ENCODE measurements around the gene GAB2. TPM values are rescaled to one million over a fixed set of nuclear protein-coding genes. Genes with fewer than 3 reads are reported as not detected.

Gene GAB2
- polyA plus RNA-seq, 3 donors: 2.8 to 39.4 (median 4.4) TPM

DNA sequence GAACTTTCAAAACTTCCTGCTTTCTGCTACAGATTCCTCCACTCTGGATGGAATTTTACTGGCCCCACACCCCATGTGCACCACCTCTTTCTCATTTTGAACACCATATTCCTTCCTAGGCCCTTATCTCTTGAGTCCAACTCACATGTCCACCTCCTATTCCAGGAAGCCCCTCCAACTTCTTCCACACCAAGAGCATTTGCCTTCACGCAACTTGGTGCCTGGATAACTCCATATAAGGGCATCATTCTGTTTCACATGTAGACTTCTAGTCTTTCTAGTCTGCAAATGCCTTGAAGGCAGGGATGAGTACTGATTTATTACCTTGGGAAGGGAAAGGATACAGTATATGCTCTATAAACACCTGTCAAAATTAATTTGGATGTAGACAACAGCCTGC, 17.5 kb downstream of the GAB2 start:
- TF ChIP-seq, protein P1, sequence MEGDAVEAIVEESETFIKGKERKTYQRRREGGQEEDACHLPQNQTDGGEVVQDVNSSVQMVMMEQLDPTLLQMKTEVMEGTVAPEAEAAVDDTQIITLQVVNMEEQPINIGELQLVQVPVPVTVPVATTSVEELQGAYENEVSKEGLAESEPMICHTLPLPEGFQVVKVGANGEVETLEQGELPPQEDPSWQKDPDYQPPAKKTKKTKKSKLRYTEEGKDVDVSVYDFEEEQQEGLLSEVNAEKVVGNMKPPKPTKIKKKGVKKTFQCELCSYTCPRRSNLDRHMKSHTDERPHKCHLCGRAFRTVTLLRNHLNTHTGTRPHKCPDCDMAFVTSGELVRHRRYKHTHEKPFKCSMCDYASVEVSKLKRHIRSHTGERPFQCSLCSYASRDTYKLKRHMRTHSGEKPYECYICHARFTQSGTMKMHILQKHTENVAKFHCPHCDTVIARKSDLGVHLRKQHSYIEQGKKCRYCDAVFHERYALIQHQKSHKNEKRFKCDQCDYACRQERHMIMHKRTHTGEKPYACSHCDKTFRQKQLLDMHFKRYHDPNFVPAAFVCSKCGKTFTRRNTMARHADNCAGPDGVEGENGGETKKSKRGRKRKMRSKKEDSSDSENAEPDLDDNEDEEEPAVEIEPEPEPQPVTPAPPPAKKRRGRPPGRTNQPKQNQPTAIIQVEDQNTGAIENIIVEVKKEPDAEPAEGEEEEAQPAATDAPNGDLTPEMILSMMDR (IDR thresholded peaks at IDR 0.05): no peak
- H3K27ac Mint-ChIP-seq: peak overlapping the region in 2 of 7 donors; percentile 4 to 68
- Histone ChIP-seq H3K4me1 (ENCODE audit: control insufficient read depth in 1 of 2, insufficient read depth in 2 of 2, low read length in 2 of 2) (peaks cover 22 to 34% of the 10 kb centered on the region in 2 donors), H2AFZ (ENCODE audit: insufficient read depth, low read depth, low read length, poor library complexity, severe bottlenecking) (no peak overlapping the region), H4K20me1 (ENCODE audit: insufficient read depth, low read length) (peaks cover 100% of the 10 kb centered on the region), H3K9ac (ENCODE audit: insufficient read depth, low read length, poor library complexity, severe bottlenecking) (no peak overlapping the region), H3K4me2 (replicated peaks; ENCODE audit: extremely low read depth, low read length, poor library complexity, severe bottlenecking) (no peak overlapping the region), H3K79me2 (ENCODE audit: insufficient read depth, low read length) (peaks cover 99% of the 10 kb centered on the region), H3K27me3 (ENCODE audit: control insufficient read depth in 2 of 2, insufficient read depth in 2 of 2, low read length in 2 of 2) (no peaks in the 10 kb centered on the region), H3K36me3 (replicated peaks in 1 of 2; ENCODE audit: control insufficient read depth in 1 of 2, insufficient read depth in 2 of 2, low read length in 2 of 2) (peaks cover 0 to 7% of the 10 kb centered on the region in 2 donors), H3K27ac (ENCODE audit: low read depth in 1 of 2, low read length in 2 of 2) (no peak overlapping the region), H3K4me3 (replicated peaks in 1 of 3; ENCODE audit: low read depth in 2 of 3, low read length in 3 of 3) (no peak overlapping the region), H3K9me3 (replicated peaks in 1 of 2; ENCODE audit: control insufficient read depth in 1 of 2, insufficient read depth in 1 of 2, low read length in 2 of 2) (no peaks in the 10 kb centered on the region)
- H3K9me3 Mint-ChIP-seq: peaks cover 0 to 3% (median 0%) of the 10 kb centered on the region in 7 donors
- peaks cover 0 to 1% (median 0%) of the 10 kb centered on the region in 3 donors for H3K27me3 Mint-ChIP-seq (ENCODE audit: low read depth in 3 of 3)
- no peak overlapping the region for H3K4me3 Mint-ChIP-seq
- no CpG with 5 or more reads among the region's 1 CpG for WGBS (ENCODE audit: insufficient coverage)
- DNase-seq: no peak
- H3K36me3 Mint-ChIP-seq: peaks cover 24 to 27% of the 10 kb centered on the region in 2 donors
- intact Hi-C loops (cut with micrococcal nuclease): loop anchor here in 1 of 2 donors (5.0 kb wide), 1 partner anchor 58 kb away; no protein-coding TSS in a partner anchor
- H3K4me1 Mint-ChIP-seq: peaks cover 50% of the 10 kb centered on the region

DNA sequence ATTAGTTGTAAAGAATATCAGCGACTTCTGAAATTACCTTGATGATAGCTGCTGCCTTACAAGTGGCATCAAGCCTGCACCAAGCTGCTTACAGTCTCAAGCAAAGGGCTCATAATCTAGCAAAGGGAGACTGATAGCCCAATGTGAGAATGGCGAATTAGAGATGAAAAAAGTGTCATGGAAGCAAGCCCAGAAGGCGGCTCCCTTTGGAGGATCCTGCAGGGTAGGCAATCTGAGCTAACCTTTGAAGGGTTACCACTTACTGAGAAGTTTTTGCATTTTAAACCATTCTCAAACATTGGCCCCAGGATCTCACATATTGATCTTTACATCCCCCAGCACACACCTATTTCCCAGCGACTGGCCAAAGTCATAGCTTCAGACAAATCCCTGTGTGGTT, 18.5 kb downstream of the GAB2 start:
- Histone ChIP-seq H3K9ac (ENCODE audit: insufficient read depth, low read length, poor library complexity, severe bottlenecking) (no peak overlapping the region), H3K4me1 (ENCODE audit: control insufficient read depth in 1 of 2, insufficient read depth in 2 of 2, low read length in 2 of 2) (peaks cover 18 to 27% of the 10 kb centered on the region in 2 donors), H3K4me3 (replicated peaks in 1 of 3; ENCODE audit: low read depth in 2 of 3, low read length in 3 of 3) (no peak overlapping the region), H3K79me2 (ENCODE audit: insufficient read depth, low read length) (peaks cover 99% of the 10 kb centered on the region), H3K27me3 (ENCODE audit: control insufficient read depth in 2 of 2, insufficient read depth in 2 of 2, low read length in 2 of 2) (no peaks in the 10 kb centered on the region), H3K4me2 (replicated peaks; ENCODE audit: extremely low read depth, low read length, poor library complexity, severe bottlenecking) (no peak overlapping the region), H4K20me1 (ENCODE audit: insufficient read depth, low read length) (peaks cover 100% of the 10 kb centered on the region), H3K36me3 (replicated peaks in 1 of 2; ENCODE audit: control insufficient read depth in 1 of 2, insufficient read depth in 2 of 2, low read length in 2 of 2) (peaks cover 0 to 7% of the 10 kb centered on the region in 2 donors), H3K27ac (ENCODE audit: low read depth in 1 of 2, low read length in 2 of 2) (no peak overlapping the region), H3K9me3 (replicated peaks in 1 of 2; ENCODE audit: control insufficient read depth in 1 of 2, insufficient read depth in 1 of 2, low read length in 2 of 2) (no peaks in the 10 kb centered on the region), H2AFZ (ENCODE audit: insufficient read depth, low read depth, low read length, poor library complexity, severe bottlenecking) (no peak overlapping the region)
- peak overlapping the region in 2 of 7 donors; percentile 26 to 79 for H3K27ac Mint-ChIP-seq
- no peak overlapping the region for H3K4me3 Mint-ChIP-seq
- peaks cover 24 to 29% of the 10 kb centered on the region in 2 donors for H3K36me3 Mint-ChIP-seq
- DNase-seq: no peak
- WGBS (ENCODE audit: insufficient coverage): 100% methylated on average over 2 of the region's 4 CpGs
- TF ChIP-seq, protein P1 (IDR thresholded peaks at IDR 0.05): no peak
- H3K27me3 Mint-ChIP-seq (ENCODE audit: low read depth in 3 of 3): no peaks in the 10 kb centered on the region
- H3K9me3 Mint-ChIP-seq: peaks cover 0 to 3% (median 0%) of the 10 kb centered on the region in 7 donors
- peaks cover 52% of the 10 kb centered on the region for H3K4me1 Mint-ChIP-seq
- intact Hi-C loops (cut with micrococcal nuclease): no loop called here

All from CD14-positive monocyte (primary cell).